ENCODE data around the gene NCOA3. TPM values are rescaled to one million over a fixed set of nuclear protein-coding genes. Genes with fewer than 3 reads are reported as not detected.

Gene NCOA3
- total RNA-seq, 1 donor from 2014 or later: 42.8 TPM

GRCh38 chr20:47500554-47500953, 1.1 kb upstream of the NCOA3 start:
- H3K4me3 Mint-ChIP-seq (ENCODE audit: low read depth): peak overlapping the region; percentile 98
- H3K4me1 Mint-ChIP-seq (ENCODE audit: low read depth): peaks cover 20% of the 10 kb centered on the region
- H3K36me3 Mint-ChIP-seq (ENCODE audit: insufficient read depth): no peaks in the 10 kb centered on the region
- H3K27ac Mint-ChIP-seq: no peak overlapping the region
- TF ChIP-seq CTCF (IDR thresholded peaks at IDR 0.05; ENCODE audit: unreplicated experiment): no peak
- no peak for DNase-seq (ENCODE audit: low spot score, unreplicated experiment)
- no peaks in the 10 kb centered on the region for H3K27me3 Mint-ChIP-seq
- no peaks in the 10 kb centered on the region for H3K9me3 Mint-ChIP-seq (ENCODE audit: low read depth)

GRCh38 chr20:47501116-47501481, 588 bp upstream of the NCOA3 start:
- Mint-ChIP-seq H3K36me3 (ENCODE audit: insufficient read depth) (no peaks in the 10 kb centered on the region), H3K9me3 (ENCODE audit: low read depth) (no peaks in the 10 kb centered on the region), H3K27me3 (no peaks in the 10 kb centered on the region), H3K4me1 (ENCODE audit: low read depth) (peaks cover 23% of the 10 kb centered on the region), H3K4me3 (ENCODE audit: low read depth) (peak overlapping the region; percentile 98), H3K27ac (peak overlapping the region; percentile 90)
- no peak for DNase-seq (ENCODE audit: low spot score, unreplicated experiment)
- TF ChIP-seq CTCF (IDR thresholded peaks at IDR 0.05; ENCODE audit: unreplicated experiment): no peak

- Mint-ChIP-seq H3K27me3 (no peaks in the 10 kb centered on the region), H3K4me3 (ENCODE audit: low read depth) (peak overlapping the region; percentile 98), H3K36me3 (ENCODE audit: insufficient read depth) (no peaks in the 10 kb centered on the region), H3K27ac (peak overlapping the region; percentile 99), H3K4me1 (ENCODE audit: low read depth) (peaks cover 28% of the 10 kb centered on the region), H3K9me3 (ENCODE audit: low read depth) (no peaks in the 10 kb centered on the region)
- DNase-seq (ENCODE audit: low spot score, unreplicated experiment): no peak
- no peak for TF ChIP-seq CTCF (IDR thresholded peaks at IDR 0.05; ENCODE audit: unreplicated experiment)
These were observed 868 bp downstream of the NCOA3 start for GRCh38 chr20:47502271-47503239.

- H3K27me3 Mint-ChIP-seq: no peaks in the 10 kb centered on the region
- no peak for TF ChIP-seq CTCF (IDR thresholded peaks at IDR 0.05; ENCODE audit: unreplicated experiment)
- no peaks in the 10 kb centered on the region for H3K9me3 Mint-ChIP-seq (ENCODE audit: low read depth)
- DNase-seq (ENCODE audit: low spot score, unreplicated experiment): no peak
- H3K27ac Mint-ChIP-seq: no peak overlapping the region
- H3K4me1 Mint-ChIP-seq (ENCODE audit: low read depth): peaks cover 33% of the 10 kb centered on the region
- H3K36me3 Mint-ChIP-seq (ENCODE audit: insufficient read depth): no peaks in the 10 kb centered on the region
- peak overlapping the region; percentile 98 for H3K4me3 Mint-ChIP-seq (ENCODE audit: low read depth)
These were observed 2.0 kb downstream of the NCOA3 start for GRCh38 chr20:47503685-47504084.

- Mint-ChIP-seq H3K4me3 (ENCODE audit: low read depth) (no peak overlapping the region), H3K27ac (no peak overlapping the region)
These were observed 4.6 kb downstream of the NCOA3 start for GRCh38 chr20:47506335-47506734.

More at GRCh38 chr20:47506335-47506734, 4.6 kb downstream of the NCOA3 start:
- no peak for DNase-seq (ENCODE audit: low spot score, unreplicated experiment)
- no peaks in the 10 kb centered on the region for H3K27me3 Mint-ChIP-seq
- TF ChIP-seq CTCF (IDR thresholded peaks at IDR 0.05; ENCODE audit: unreplicated experiment): no peak
- H3K9me3 Mint-ChIP-seq (ENCODE audit: low read depth): no peaks in the 10 kb centered on the region
- peaks cover 2% of the 10 kb centered on the region for H3K36me3 Mint-ChIP-seq (ENCODE audit: insufficient read depth)
- H3K4me1 Mint-ChIP-seq (ENCODE audit: low read depth): peaks cover 36% of the 10 kb centered on the region
